Ishikawa (cell line): ENCODE measurements around the gene VTI1A.

ENCODE experiments used
- CEBPB ChIP-seq: IDR thresholded peaks from 2 replicates; pipeline ENCODE4 v1.6.1; 2012
- CREB1 ChIP-seq: IDR thresholded peaks from 2 replicates; pipeline ENCODE4 v1.6.1; 2012; ENCODE audit warnings: low read depth
- EGR1 ChIP-seq: IDR thresholded peaks from 2 replicates; pipeline ENCODE4 v1.6.1; 2012
- EP300 ChIP-seq: IDR thresholded peaks from 2 replicates; pipeline ENCODE4 v1.6.1; 2012; ENCODE audit warnings: borderline replicate concordance
- FOXM1 ChIP-seq: IDR thresholded peaks from 2 replicates; pipeline ENCODE4 v1.6.1; 2012; ENCODE audit warnings: low read depth, borderline replicate concordance
- MAX ChIP-seq: IDR thresholded peaks from 2 replicates; pipeline ENCODE4 v1.6.1; 2012
- NFIC ChIP-seq: IDR thresholded peaks from 2 replicates; pipeline ENCODE4 v1.6.1; 2012
- RAD21 ChIP-seq: IDR thresholded peaks from 2 replicates; pipeline ENCODE4 v1.6.1; 2012; ENCODE audit warnings: low read depth
- REST ChIP-seq: IDR thresholded peaks from 2 replicates; pipeline ENCODE4 v1.6.1; 2012; ENCODE audit warnings: low read depth, mild to moderate bottlenecking
- TAF1 ChIP-seq: IDR thresholded peaks from 2 replicates; pipeline ENCODE4 v1.6.1; 2012; ENCODE audit warnings: low read depth, mild to moderate bottlenecking
- TCF12 ChIP-seq: IDR thresholded peaks from 2 replicates; pipeline ENCODE4 v1.6.1; 2012; ENCODE audit warnings: low read depth
- TEAD4 ChIP-seq: IDR thresholded peaks from 2 replicates; pipeline ENCODE4 v1.6.1; 2012
- USF1 ChIP-seq: IDR thresholded peaks from 2 replicates; pipeline ENCODE4 v1.6.1; 2012
- YY1 ChIP-seq: IDR thresholded peaks from 2 replicates; pipeline ENCODE4 v1.6.1; 2012; ENCODE audit warnings: low read depth
- ZBTB7A ChIP-seq: IDR thresholded peaks from 2 replicates; pipeline ENCODE4 v1.6.1; 2012; ENCODE audit warnings: low read depth

Gene VTI1A

GRCh38 chr10:112774210-112774609 lies 327.2 kb downstream of the VTI1A start:
- TF ChIP-seq RAD21 (no peak), CREB1 (no peak), NFIC (no peak)

GRCh38 chr10:112774798-112775197 lies 327.8 kb downstream of the VTI1A start:
- TF ChIP-seq TEAD4: no peak
- TF ChIP-seq TAF1: no peak
- TF ChIP-seq USF1: no peak
- no peak for TF ChIP-seq TCF12
- TF ChIP-seq EP300: no peak
- no peak for TF ChIP-seq CREB1
- TF ChIP-seq NFIC: no peak
- no peak for TF ChIP-seq RAD21
- TF ChIP-seq EGR1: no peak
- no peak for TF ChIP-seq REST
- no peak for TF ChIP-seq ZBTB7A
- no peak for TF ChIP-seq MAX
- TF ChIP-seq CEBPB: no peak
- TF ChIP-seq YY1: no peak

- TF ChIP-seq MAX: no peak
- no peak for TF ChIP-seq CREB1
- no peak for TF ChIP-seq USF1
- TF ChIP-seq CEBPB: no peak
- TF ChIP-seq EP300: no peak
- no peak for TF ChIP-seq FOXM1
- TF ChIP-seq ZBTB7A: no peak
- no peak for TF ChIP-seq TEAD4
- TF ChIP-seq EGR1: no peak
- TF ChIP-seq NFIC: no peak
- TF ChIP-seq REST: no peak
- TF ChIP-seq TAF1: no peak
- no peak for TF ChIP-seq RAD21
- TF ChIP-seq TCF12: no peak
- no peak for TF ChIP-seq YY1
Observed at GRCh38 chr10:112775381-112775780, 328.4 kb downstream of the VTI1A start.

GRCh38 chr10:112775892-112776674 lies 329.1 kb downstream of the VTI1A start:
- TF ChIP-seq MAX (no peak), NFIC (no peak), USF1 (no peak)

- TF ChIP-seq NFIC: no peak
- no peak for TF ChIP-seq CREB1
- no peak for TF ChIP-seq CEBPB
- no peak for TF ChIP-seq USF1
- no peak for TF ChIP-seq ZBTB7A
- TF ChIP-seq TAF1: no peak
- TF ChIP-seq TCF12: no peak
- no peak for TF ChIP-seq RAD21
- TF ChIP-seq FOXM1: no peak
Observed at GRCh38 chr10:112778579-112778978, 331.6 kb downstream of the VTI1A start.
